Thoracic aorta (tissue), 2 donors: ENCODE measurements around the gene TRMT61A. TPM values are rescaled to one million over a fixed set of nuclear protein-coding genes. Genes with fewer than 3 reads are reported as not detected.

ENCODE experiments used
- ATAC-seq: fragments of 150-250 bp; one replicate; pipeline ENCODE4 v1.8.0; 2017; ENCODE audit warnings: low read depth; ENCODE audit not compliant: insufficient number of reproducible peaks, low FRiP score
- DNase-seq: peaks from one replicate; pipeline ENCODE4 v3.0.0-alpha.2; 2020; ENCODE audit warnings: low spot score
- H3K27ac ChIP-seq, 2 donors: fragments of 200-600 bp; sonication (generic); 1 replicate in 1 of 2; 2 replicates in 1 of 2; pipeline ENCODE4 v1.5.1; 2016; ENCODE audit warnings: mild to moderate bottlenecking in 2 of 2, moderate library complexity in 2 of 2
- H3K27me3 ChIP-seq: fragments of 200-600 bp; sonication (generic); replicated peaks from 2 replicates; pipeline ENCODE4 v1.6.0; 2016; ENCODE audit warnings: mild to moderate bottlenecking; ENCODE audit not compliant: insufficient read depth
- H3K36me3 ChIP-seq: fragments of 200-600 bp; sonication (generic); one replicate; pipeline ENCODE4 v1.5.1; 2016
- H3K4me1 ChIP-seq, 2 donors: fragments of 200-600 bp; sonication (generic); 1 replicate in 1 of 2; 2 replicates in 1 of 2; pipeline versions ENCODE4 v1.5.1 to v1.6.0; 2016; ENCODE audit warnings: low read depth in 2 of 2, mild to moderate bottlenecking in 1 of 2; ENCODE audit not compliant: control insufficient read depth in 1 of 2
- H3K4me3 ChIP-seq: fragments of 200-600 bp; sonication (generic); 2 replicates; pipeline ENCODE4 v1.5.1; 2016; ENCODE audit warnings: mild to moderate bottlenecking
- H3K9me3 ChIP-seq: fragments of 200-600 bp; sonication (generic); 2 replicates; pipeline ENCODE4 v1.5.1; 2016
- total RNA-seq, 2 donors: library from RNA; depleted of rRNA; stranded (reverse); fragments of >200 nt; gene quantifications; one replicate each; pipeline versions ENCODE4 v1.1.0 to v1.2.3, GENCODE V29; 2016
- TF ChIP-seq, protein P1 (sequence below): fragments of 200-600 bp; sonication (generic); IDR thresholded peaks from one replicate; pipeline ENCODE4 v1.5.1; 2019; ENCODE audit warnings: antibody characterized with exemption

The TRMT61A gene
- total RNA-seq, 2 donors from 2014 or later, result 18.6 to 18.8 TPM

DNA sequence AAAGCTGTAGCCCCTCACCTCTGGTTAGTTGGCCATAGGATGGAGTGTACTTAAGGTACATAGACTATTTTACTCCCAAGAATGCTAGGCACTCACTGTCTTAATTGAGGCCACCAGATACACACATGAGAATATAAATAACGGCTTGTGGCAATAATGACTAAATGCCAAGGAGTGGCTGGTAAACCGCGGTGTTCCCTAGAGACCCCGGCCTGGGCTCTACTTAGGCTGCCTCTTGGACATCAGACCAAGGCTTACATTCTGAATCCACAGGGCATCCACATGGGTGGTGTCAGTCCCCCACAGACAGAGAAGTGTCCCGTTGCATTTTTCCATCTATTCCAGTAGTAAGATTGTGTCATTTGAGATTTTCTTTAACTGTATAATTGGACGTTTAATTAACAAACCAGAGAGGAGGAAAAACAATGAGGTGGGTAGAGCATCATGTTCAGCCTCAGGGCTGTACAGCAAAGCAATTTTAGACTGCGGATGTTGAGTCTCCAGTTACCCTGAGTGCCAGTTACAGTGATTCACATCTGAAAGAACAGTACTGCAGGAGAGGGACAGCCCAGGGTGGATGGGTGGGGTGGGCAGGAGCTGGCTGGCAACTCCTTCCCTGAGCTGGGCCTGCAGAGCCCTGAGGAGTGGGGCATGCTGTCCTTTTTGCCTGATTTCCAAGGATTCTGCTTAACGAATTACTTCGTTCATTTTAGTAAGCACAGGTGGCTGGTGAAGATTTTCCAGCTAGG is 26.9 kb upstream of the TRMT61A start:
- Histone ChIP-seq H3K4me1 (peaks cover 0 to 8% of the 10 kb centered on the region in 2 donors), H3K36me3 (peaks cover 33% of the 10 kb centered on the region), H3K4me3 (no peak overlapping the region), H3K9me3 (no peaks in the 10 kb centered on the region), H3K27me3 (no peaks in the 10 kb centered on the region), H3K27ac (no peak overlapping the region)
- no peak for DNase-seq
- TF ChIP-seq, protein P1, sequence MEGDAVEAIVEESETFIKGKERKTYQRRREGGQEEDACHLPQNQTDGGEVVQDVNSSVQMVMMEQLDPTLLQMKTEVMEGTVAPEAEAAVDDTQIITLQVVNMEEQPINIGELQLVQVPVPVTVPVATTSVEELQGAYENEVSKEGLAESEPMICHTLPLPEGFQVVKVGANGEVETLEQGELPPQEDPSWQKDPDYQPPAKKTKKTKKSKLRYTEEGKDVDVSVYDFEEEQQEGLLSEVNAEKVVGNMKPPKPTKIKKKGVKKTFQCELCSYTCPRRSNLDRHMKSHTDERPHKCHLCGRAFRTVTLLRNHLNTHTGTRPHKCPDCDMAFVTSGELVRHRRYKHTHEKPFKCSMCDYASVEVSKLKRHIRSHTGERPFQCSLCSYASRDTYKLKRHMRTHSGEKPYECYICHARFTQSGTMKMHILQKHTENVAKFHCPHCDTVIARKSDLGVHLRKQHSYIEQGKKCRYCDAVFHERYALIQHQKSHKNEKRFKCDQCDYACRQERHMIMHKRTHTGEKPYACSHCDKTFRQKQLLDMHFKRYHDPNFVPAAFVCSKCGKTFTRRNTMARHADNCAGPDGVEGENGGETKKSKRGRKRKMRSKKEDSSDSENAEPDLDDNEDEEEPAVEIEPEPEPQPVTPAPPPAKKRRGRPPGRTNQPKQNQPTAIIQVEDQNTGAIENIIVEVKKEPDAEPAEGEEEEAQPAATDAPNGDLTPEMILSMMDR, result no peak
- no peak for ATAC-seq

DNA sequence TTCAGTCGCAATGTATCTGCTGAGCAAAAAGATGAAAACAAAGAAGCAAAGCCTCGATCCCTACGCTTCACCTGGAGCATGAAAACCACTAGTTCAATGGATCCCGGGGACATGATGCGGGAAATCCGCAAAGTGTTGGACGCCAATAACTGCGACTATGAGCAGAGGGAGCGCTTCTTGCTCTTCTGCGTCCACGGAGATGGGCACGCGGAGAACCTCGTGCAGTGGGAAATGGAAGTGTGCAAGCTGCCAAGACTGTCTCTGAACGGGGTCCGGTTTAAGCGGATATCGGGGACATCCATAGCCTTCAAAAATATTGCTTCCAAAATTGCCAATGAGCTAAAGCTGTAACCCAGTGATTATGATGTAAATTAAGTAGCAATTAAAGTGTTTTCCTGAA is 26.1 kb upstream of the TRMT61A start:
- Histone ChIP-seq H3K4me3 (no peak overlapping the region), H3K27me3 (no peaks in the 10 kb centered on the region), H3K4me1 (peaks cover 0 to 8% of the 10 kb centered on the region in 2 donors), H3K36me3 (peaks cover 33% of the 10 kb centered on the region), H3K9me3 (no peaks in the 10 kb centered on the region), H3K27ac (no peak overlapping the region)
- TF ChIP-seq, protein P1, result no peak
- ATAC-seq, result no peak
- DNase-seq, result no peak

DNA sequence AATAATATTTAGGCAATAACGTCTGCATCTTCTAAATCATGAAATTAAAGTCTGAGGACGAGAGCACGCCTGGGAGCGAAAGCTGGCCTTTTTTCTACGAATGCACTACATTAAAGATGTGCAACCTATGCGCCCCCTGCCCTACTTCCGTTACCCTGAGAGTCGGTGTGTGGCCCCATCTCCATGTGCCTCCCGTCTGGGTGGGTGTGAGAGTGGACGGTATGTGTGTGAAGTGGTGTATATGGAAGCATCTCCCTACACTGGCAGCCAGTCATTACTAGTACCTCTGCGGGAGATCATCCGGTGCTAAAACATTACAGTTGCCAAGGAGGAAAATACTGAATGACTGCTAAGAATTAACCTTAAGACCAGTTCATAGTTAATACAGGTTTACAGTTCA is 25.7 kb upstream of the TRMT61A start:
- peaks cover 0 to 8% of the 10 kb centered on the region in 2 donors for H3K4me1 ChIP-seq
- H3K36me3 ChIP-seq, result peaks cover 33% of the 10 kb centered on the region
- H3K27ac ChIP-seq, result no peak overlapping the region
- no peaks in the 10 kb centered on the region for H3K27me3 ChIP-seq
- H3K9me3 ChIP-seq, result no peaks in the 10 kb centered on the region
- DNase-seq, result no peak
- ATAC-seq, result no peak
- H3K4me3 ChIP-seq, result no peak overlapping the region
- TF ChIP-seq, protein P1, result no peak

DNA sequence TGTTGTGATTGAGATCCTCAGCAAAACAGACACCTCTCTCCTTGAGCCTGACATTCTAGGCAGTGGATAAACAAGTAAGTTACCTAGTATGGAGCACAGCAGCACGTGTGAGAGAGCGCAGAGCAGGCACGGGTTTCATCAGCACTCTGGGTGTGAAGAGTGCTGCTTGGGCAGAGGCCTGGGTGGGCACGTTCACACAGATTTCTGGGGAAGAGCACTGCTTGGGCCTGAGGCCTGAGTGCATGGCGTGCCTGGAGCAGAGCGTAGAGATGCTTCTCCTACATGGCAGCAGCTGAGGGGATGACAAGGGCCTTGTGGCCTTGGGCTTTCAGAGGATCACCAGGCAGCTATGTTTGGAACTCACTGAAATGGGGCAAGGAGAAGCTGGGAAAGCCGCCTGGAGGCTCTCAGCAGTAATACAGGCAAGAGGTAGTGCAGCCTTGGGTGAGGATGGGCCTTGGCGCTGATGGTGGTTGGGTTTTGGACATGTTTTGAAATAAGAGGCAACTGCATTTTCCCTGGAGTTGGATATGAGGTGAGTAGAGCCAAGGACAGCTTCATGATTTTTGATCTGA is 23.9 kb upstream of the TRMT61A start:
- TF ChIP-seq, protein P1, result no peak
- ATAC-seq, result no peak
- no peaks in the 10 kb centered on the region for H3K27me3 ChIP-seq
- no peaks in the 10 kb centered on the region for H3K9me3 ChIP-seq
- peaks cover 35% of the 10 kb centered on the region for H3K36me3 ChIP-seq
- H3K4me3 ChIP-seq, result no peak overlapping the region
- DNase-seq, result no peak
- peaks cover 0 to 7% of the 10 kb centered on the region in 2 donors for H3K4me1 ChIP-seq
- no peak overlapping the region for H3K27ac ChIP-seq

DNA sequence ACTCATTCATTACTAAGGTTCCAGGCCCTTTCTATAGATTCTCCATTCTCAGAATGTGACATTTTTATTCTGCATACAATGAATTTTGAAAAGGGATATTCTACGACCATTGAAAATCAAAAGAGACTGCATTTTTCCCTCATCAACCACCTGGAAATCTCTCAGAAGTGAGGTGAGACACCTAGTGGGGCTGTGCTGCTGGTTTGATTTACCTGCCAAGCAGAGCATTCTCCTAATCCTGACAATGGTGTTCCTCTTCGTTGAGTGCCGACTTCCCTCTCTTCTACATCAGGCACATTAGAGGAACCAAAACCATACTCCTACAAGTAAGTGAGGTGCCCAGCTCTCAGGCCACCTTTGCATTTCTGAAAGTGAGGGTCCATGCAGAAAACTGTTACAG is 21.2 kb upstream of the TRMT61A start:
- no peaks in the 10 kb centered on the region for H3K27me3 ChIP-seq
- TF ChIP-seq, protein P1, result no peak
- peaks cover 33% of the 10 kb centered on the region for H3K36me3 ChIP-seq
- H3K27ac ChIP-seq, result no peak overlapping the region
- DNase-seq (no peak), ATAC-seq (no peak)
- peaks cover 6% of the 10 kb centered on the region in 2 donors for H3K4me1 ChIP-seq
- no peaks in the 10 kb centered on the region for H3K9me3 ChIP-seq
- no peak overlapping the region for H3K4me3 ChIP-seq
